A673 (cell line): ENCODE results near the gene MRPL9. TPM values are rescaled to one million over a fixed set of nuclear protein-coding genes. Genes with fewer than 3 reads are reported as not detected.

Source experiments
- BruUV-seq: library from RNA; stranded (reverse); fragments of 400-500 nt; replicated peaks from 2 replicates; lab custom pipeline; 2021; lab: Mats Ljungman, UMichigan
- CTCF ChIA-PET: fragments of 300-600 bp; sonication (Branson Sonifier 250); formaldehyde crosslinking; loops from one replicate; lab custom pipeline; 2022; ENCODE audit warnings: antibody characterized with exemption; lab: Charles Lee
- POLR2A ChIA-PET: fragments of 300-600 bp; sonication (Branson Sonifier 250); formaldehyde crosslinking; loops from one replicate; lab custom pipeline; 2022; ENCODE audit warnings: antibody characterized with exemption; ENCODE audit not compliant: low non-redundant PET; lab: Charles Lee
- DNase-seq: peaks from one replicate; pipeline ENCODE4 v3.0.0-alpha.2; 2015; ENCODE audit warnings: low spot score
- H3K27ac ChIP-seq: fragments of 200-600 bp; sonication (generic); 2 replicates; pipeline ENCODE4 v1.5.1; 2016; ENCODE audit warnings: mixed run types, low read depth, mild to moderate bottlenecking, mixed read lengths, antibody characterized with exemption, low read length; ENCODE audit not compliant: poor library complexity, severe bottlenecking
- H3K27me3 ChIP-seq: fragments of 200-600 bp; sonication (generic); replicated peaks from 2 replicates; pipeline ENCODE4 v1.6.1; 2017; ENCODE audit warnings: mixed run types, low read depth, mild to moderate bottlenecking, mixed read lengths, antibody characterized with exemption, low read length; ENCODE audit not compliant: insufficient read depth, poor library complexity
- H3K36me3 ChIP-seq: fragments of 200-600 bp; sonication (generic); 2 replicates; pipeline ENCODE4 v1.6.1; 2016; ENCODE audit warnings: mixed run types, mild to moderate bottlenecking, mixed read lengths, antibody characterized with exemption, low read length; ENCODE audit not compliant: insufficient read depth, poor library complexity, severe bottlenecking
- H3K4me1 ChIP-seq: fragments of 200-600 bp; sonication (generic); 2 replicates; pipeline ENCODE4 v1.6.1; 2017; ENCODE audit warnings: mixed run types, mild to moderate bottlenecking, mixed read lengths, antibody characterized with exemption, low read length; ENCODE audit not compliant: insufficient read depth, poor library complexity, severe bottlenecking
- H3K4me3 ChIP-seq: fragments of 200-600 bp; sonication (generic); 2 replicates; pipeline ENCODE4 v1.5.1; 2016; ENCODE audit warnings: low read depth, mixed run types, mild to moderate bottlenecking, mixed read lengths, low read length; ENCODE audit not compliant: poor library complexity, severe bottlenecking
- H3K9me3 ChIP-seq: fragments of 200-600 bp; sonication (generic); 2 replicates; pipeline ENCODE4 v1.6.1; 2016; ENCODE audit warnings: mixed run types, low read depth, mild to moderate bottlenecking, mixed read lengths, antibody characterized with exemption, low read length; ENCODE audit not compliant: poor library complexity, severe bottlenecking
- CTCF ChIP-seq: fragments of 300-800, 200-600 bp; sonication (generic); conservative IDR thresholded peaks from 2 replicates; pipeline ENCODE4 v1.5.1; 2017; ENCODE audit warnings: low read depth, mild to moderate bottlenecking, antibody characterized with exemption, low read length, moderate library complexity, mixed read lengths
- EZH2 ChIP-seq: fragments of 200-600 bp; sonication (generic); IDR thresholded peaks from 2 replicates; pipeline ENCODE4 v1.6.1; 2017; ENCODE audit warnings: borderline replicate concordance, low read depth, mild to moderate bottlenecking, mixed read lengths, antibody characterized with exemption, low read length; ENCODE audit not compliant: poor library complexity, severe bottlenecking
- intact Hi-C: fragments of 100-400 bp; cut with micrococcal nuclease; formaldehyde crosslinking; loops from one replicate; pipeline ENCODE4 v1.10.0; 2022; ENCODE audit not compliant: unreplicated experiment
- total RNA-seq: library from RNA; stranded (reverse); gene quantifications from 2 replicates; pipeline ENCODE4 v1.2.3, GENCODE V29; 2021

MRPL9 gene
- total RNA-seq, 1 experiment from 2014 or later, result 143 TPM

GRCh38 chr1:151803164-151803563 lies 39.9 kb upstream of the MRPL9 start:
- intact Hi-C loops, result no loop called here
- Histone ChIP-seq H3K9me3 (no peaks in the 10 kb centered on the region), H3K4me1 (no peaks in the 10 kb centered on the region), H3K27ac (no peak overlapping the region), H3K27me3 (peaks cover 88% of the 10 kb centered on the region), H3K36me3 (no peaks in the 10 kb centered on the region), H3K4me3 (no peak overlapping the region)
- TF ChIP-seq CTCF (no peak), EZH2 (no peak)
- BruUV-seq, result no TSS peak
- POLR2A ChIA-PET, result no interaction called here
- DNase-seq, result no peak
- CTCF ChIA-PET, result no interaction called here

GRCh38 chr1:151802372-151802771 lies 39.1 kb upstream of the MRPL9 start:
- H3K9me3 ChIP-seq, result no peaks in the 10 kb centered on the region
- peaks cover 96% of the 10 kb centered on the region for H3K27me3 ChIP-seq
- H3K4me1 ChIP-seq, result no peaks in the 10 kb centered on the region
- POLR2A ChIA-PET, result no interaction called here
- H3K27ac ChIP-seq, result no peak overlapping the region
- H3K4me3 ChIP-seq, result no peak overlapping the region
- no peak for DNase-seq
- CTCF ChIA-PET, result no interaction called here
- H3K36me3 ChIP-seq, result no peaks in the 10 kb centered on the region
- BruUV-seq, result no TSS peak
- no peak for TF ChIP-seq EZH2
- TF ChIP-seq CTCF, result no peak
- intact Hi-C loops, result no loop called here

DNA sequence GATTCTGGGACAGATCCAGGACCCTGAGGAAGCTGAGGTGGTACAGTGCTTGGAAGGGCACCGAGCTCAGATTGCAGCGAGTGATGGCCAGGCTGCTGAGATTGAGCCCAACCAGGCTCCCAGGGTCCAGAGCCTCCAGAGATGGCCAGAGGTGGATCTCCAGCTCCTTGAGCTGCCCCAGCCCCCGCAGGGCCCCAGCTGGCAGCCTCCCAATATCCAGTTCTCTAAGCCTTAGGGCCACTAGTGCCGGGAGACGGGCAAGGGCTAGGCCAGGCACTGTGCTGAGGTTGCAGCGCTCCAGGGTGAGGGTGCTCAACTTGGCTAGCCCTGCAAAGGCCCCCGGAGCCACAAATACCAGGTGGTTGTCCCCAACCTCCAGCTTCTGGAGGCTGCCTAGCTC lies 38.5 kb upstream of the MRPL9 start:
- Histone ChIP-seq H3K27ac (no peak overlapping the region), H3K9me3 (no peaks in the 10 kb centered on the region), H3K4me1 (no peaks in the 10 kb centered on the region), H3K36me3 (no peaks in the 10 kb centered on the region), H3K4me3 (no peak overlapping the region), H3K27me3 (peaks cover 97% of the 10 kb centered on the region)
- TF ChIP-seq CTCF (no peak), EZH2 (no peak)
- intact Hi-C loops, result no loop called here
- no peak for DNase-seq
- ChIA-PET POLR2A (no interaction called here), CTCF (no interaction called here)
- BruUV-seq, result no TSS peak
